NCI-H1694 treated with DMSO at 0.1 percent for 48 hours (cell line): ENCODE results near the gene KNG1.
"Not testable (repeated sequence)": the region's sequence is repeated elsewhere in the genome, so short reads cannot be mapped to it uniquely, and the experiment has no call there.

ENCODE experiments used
- DNase-seq: peaks from one replicate; lab custom pipeline; 2025; lab: John Stamatoyannopoulos, UW

The KNG1 gene

GRCh38 chr3:186708983-186709679 lies 8.0 kb upstream of the KNG1 start:
- no peak for DNase-seq

- not testable (repeated sequence) for DNase-seq
Observed at GRCh38 chr3:186710694-186711093, 6.5 kb upstream of the KNG1 start.

- DNase-seq = no peak
Observed at GRCh38 chr3:186713499-186713898, 3.7 kb upstream of the KNG1 start.

DNA sequence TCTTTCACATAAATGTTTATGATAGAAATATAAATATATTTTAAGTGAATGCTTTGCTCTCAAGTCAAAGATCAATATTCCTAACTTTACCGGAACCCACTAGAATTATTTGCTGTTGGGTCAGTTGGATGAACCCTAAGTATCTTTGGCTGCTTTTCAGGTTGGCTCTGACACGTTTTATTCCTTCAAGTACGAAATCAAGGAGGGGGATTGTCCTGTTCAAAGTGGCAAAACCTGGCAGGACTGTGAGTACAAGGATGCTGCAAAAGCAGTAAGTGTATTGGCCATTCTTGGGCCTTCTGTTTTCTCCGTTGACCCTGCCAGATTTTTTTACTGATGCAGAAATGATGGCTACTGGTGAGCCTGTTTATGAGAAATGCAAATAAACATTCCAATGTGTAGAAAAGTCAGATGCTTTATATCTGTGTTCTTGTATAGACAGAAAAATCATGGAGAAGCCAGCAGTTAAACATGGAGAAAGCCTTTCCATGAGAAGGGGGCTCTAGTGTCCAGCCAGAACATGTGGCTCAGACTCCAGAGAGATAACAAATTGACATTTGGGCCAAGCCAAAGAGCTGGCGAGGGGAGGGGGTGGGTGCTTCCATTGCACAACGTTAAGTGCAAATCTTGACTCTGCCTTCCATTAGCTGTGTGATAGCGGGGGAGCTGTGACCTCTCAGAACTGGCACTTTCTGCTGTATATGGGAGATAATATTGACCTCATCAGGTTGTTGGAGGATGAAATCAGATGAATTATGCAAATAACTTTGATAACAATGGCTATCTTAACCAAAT lies 3.0 kb downstream of the KNG1 start:
- no peak for DNase-seq

GRCh38 chr3:186722457-186722856 lies 5.3 kb downstream of the KNG1 start:
- DNase-seq = no peak

GRCh38 chr3:186724911-186725310 lies 7.8 kb downstream of the KNG1 start:
- DNase-seq = no peak

DNA sequence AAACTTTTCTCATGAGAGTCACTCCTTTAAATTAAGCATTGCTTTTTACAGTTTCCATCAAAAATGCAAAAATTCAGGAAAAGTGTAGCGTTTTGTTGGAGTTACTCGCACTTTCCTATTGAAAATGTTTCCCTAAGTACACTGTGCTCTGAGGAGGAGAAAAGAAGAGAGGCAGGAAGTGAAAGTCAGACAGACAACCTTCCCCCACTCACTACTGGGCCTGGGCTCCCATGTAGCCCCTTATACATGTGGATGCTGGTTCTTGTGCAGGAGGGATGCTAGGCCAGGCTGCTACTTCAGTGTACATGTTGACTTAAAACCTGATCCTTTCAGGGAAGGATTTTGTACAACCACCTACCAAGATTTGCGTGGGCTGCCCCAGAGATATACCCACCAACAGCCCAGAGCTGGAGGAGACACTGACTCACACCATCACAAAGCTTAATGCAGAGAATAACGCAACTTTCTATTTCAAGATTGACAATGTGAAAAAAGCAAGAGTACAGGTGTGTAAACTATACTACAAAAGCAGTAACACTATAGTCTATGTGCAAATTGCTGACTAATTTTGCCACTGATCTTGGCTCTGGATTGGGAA lies 15.1 kb downstream of the KNG1 start:
- no peak for DNase-seq

DNA sequence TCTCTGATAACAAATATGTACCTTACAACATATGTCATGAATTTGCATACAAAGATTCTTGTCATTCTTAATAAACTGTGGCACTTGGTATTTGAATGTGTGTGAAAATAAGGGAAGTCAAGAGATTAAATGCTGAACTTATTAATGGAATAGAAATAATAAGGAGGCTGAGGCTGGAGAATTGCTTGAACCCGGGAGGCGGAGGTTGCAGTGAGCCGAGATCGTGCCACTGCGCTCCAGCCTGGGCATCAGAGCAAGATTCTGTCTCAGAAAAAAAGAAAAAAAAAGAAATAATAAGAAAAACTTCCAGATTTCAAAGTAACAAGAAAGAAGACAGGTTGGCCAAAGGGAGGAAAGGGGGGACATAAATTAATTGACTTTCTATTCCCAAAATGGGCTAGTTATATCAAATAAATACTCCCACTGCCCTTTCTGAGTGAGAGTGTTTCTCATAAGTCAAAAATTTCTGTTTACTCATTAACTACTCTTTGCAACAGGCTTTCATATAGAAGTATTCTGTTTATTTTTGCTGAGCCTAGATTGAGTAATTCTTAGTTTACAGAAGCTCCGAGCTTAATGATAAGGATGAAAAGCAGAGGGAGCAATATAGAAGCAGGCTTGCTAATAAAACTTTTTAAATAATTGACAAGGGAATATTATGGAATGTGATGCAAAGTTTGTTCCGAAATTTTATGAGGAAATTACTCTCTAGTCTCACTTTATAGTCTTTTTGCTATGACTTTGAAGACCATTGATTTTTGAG lies 25.6 kb downstream of the KNG1 start:
- no peak for DNase-seq

DNA sequence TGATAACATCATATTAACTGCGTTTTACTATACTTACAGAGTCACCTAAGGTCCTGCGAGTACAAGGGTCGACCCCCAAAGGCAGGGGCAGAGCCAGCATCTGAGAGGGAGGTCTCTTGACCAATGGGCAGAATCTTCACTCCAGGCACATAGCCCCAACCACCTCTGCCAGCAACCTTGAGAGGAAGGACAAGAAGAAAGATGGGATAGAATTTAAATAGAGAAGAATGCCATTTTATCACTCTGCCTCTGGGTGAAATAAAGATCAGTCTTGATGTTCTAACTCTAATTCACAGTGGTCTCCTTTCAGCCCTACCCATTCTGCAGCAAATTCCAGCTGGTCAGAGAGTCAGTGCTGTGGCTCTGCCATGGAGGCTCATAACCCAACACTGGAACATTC lies 26.5 kb downstream of the KNG1 start:
- no peak for DNase-seq

- DNase-seq = no peak
Observed at GRCh38 chr3:186746008-186746407, 28.8 kb downstream of the KNG1 start.

DNA sequence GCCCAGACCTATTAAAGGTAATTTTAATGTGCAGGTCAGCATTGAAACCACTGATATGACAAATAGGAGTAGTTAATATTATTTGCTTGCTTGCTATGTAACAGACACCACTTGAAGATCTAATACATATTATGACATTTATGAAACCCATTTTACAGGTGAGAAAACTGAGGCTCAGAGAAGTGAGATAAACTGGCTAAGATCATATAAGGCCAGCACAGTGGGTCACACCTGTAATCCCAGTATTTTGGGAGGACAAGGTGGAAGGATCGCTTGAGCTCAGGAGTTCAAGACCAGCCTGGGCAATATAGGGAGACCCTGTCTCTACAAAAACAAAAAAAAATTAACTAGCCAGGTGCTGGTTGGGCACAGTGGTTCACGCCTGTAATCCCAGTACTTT lies 33.2 kb downstream of the KNG1 start:
- DNase-seq = no peak

- DNase-seq = no peak
Observed at GRCh38 chr3:186751480-186751879, 34.3 kb downstream of the KNG1 start.

- DNase-seq = no peak
Observed at GRCh38 chr3:186754006-186754405, 36.8 kb downstream of the KNG1 start.

DNA sequence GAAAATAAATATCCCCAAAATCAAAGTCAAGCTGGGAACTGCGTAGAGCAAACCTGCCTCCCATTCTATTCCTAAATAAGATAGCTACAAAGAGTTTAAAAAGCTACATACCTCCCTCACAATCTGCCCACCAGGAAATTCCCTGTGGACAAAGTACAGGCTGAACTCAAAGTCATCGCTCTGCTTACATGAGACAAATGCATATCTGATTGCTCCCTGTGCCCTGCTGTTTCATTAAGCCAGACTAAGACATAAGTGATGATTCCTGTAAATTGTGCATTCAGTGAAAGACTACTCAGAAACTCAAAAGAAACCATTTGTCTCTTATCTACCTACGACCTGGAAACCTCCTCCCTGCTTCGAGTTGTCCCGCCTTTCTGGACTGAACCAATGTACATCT lies 37.7 kb downstream of the KNG1 start:
- DNase-seq = no peak

- DNase-seq = no peak
Observed at GRCh38 chr3:186757214-186757613, 40.1 kb downstream of the KNG1 start.

- no peak for DNase-seq
Observed at GRCh38 chr3:186757686-186758220, 40.6 kb downstream of the KNG1 start.

GRCh38 chr3:186759231-186759930 lies 42.2 kb downstream of the KNG1 start:
- no peak for DNase-seq

GRCh38 chr3:186760141-186760833 lies 43.1 kb downstream of the KNG1 start:
- DNase-seq = no peak

DNA sequence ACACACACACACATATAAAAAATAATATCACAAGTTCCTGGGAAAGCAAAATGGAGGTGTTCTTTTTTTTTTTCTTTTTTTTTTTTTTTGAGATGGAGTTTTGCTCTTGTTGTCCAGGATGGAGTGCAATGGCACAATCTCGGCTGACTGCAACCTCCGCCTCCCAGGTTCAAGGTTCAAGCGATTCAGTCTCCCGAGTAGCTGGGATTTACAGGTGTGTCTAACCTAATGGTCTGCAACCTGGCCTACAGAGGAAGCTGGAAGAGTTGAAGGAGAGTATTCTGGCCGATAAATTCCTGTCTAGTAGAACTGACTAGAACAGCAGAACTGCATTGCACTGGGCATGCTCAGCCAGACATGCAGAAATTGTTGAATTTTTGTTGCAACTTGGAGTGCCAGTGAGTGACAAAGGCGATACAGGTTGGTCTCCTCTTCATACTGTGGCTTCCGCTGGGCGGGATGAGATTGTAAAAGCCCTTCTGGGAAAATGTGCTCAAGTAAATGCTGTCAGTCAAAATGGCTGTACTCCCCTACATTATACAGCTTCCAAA lies 43.8 kb downstream of the KNG1 start:
- no peak for DNase-seq

GRCh38 chr3:186772281-186772694 lies 55.1 kb downstream of the KNG1 start:
- no peak for DNase-seq
